GM19438 (cell line): ENCODE measurements around the gene UBL7.

Experiments
- ATAC-seq: cut with Tn5 transposase; IDR thresholded peaks from one replicate; pipeline ENCODE4 v1.9.1; 2021; ENCODE audit warnings: low read depth; ENCODE audit not compliant: unreplicated experiment

Gene UBL7

GRCh38 chr15:74410502-74410901, 50.5 kb downstream of the UBL7 start:
- no peak for ATAC-seq

- no peak for ATAC-seq
These were observed 51.7 kb downstream of the UBL7 start for GRCh38 chr15:74409225-74409624.

GRCh38 chr15:74408815-74409214, 52.1 kb downstream of the UBL7 start:
- ATAC-seq: no peak

GRCh38 chr15:74408385-74408784, 52.6 kb downstream of the UBL7 start:
- no peak for ATAC-seq

GRCh38 chr15:74406992-74407705, 53.8 kb downstream of the UBL7 start:
- no peak for ATAC-seq

- ATAC-seq: no peak
These were observed 54.4 kb downstream of the UBL7 start for GRCh38 chr15:74406517-74406916.

- ATAC-seq: no peak
These were observed 55.1 kb downstream of the UBL7 start for GRCh38 chr15:74405823-74406222.

- peak; percentile 30 for ATAC-seq
These were observed 56.9 kb downstream of the UBL7 start for GRCh38 chr15:74403991-74404563.

- peak; percentile 15 for ATAC-seq
These were observed 57.4 kb downstream of the UBL7 start for GRCh38 chr15:74403588-74403919.

GRCh38 chr15:74402873-74403587, 57.9 kb downstream of the UBL7 start:
- ATAC-seq: peak; percentile 23

GRCh38 chr15:74402337-74402841, 58.6 kb downstream of the UBL7 start:
- ATAC-seq: no peak

- no peak for ATAC-seq
These were observed 59.8 kb downstream of the UBL7 start for GRCh38 chr15:74400915-74401757.

GRCh38 chr15:74400313-74400860, 60.6 kb downstream of the UBL7 start:
- no peak for ATAC-seq

GRCh38 chr15:74399511-74400312, 61.2 kb downstream of the UBL7 start:
- no peak for ATAC-seq

- ATAC-seq: no peak
These were observed 61.9 kb downstream of the UBL7 start for GRCh38 chr15:74399100-74399499.

GRCh38 chr15:74398183-74398582, 62.8 kb downstream of the UBL7 start:
- no peak for ATAC-seq

GRCh38 chr15:74397239-74398068, 63.5 kb downstream of the UBL7 start:
- ATAC-seq: no peak

- peak; percentile 16 for ATAC-seq
These were observed 64.3 kb downstream of the UBL7 start for GRCh38 chr15:74396445-74397238.
